Liver (tissue), 3 donors: Measurements from ENCODE around the gene CHPF2.

Source experiments
- ATF3 ChIP-seq: IDR thresholded peaks from 2 replicates; pipeline ENCODE4 v1.6.1; 2016; ENCODE audit warnings: antibody characterized with exemption
- CTCF ChIP-seq: fragments of 150-350 bp; IDR thresholded peaks from 2 replicates; pipeline ENCODE4 v1.5.1; 2017; ENCODE audit warnings: improper control_type of control experiment, low read depth, low read length; ENCODE audit not compliant: missing input control
- EGR1 ChIP-seq, 2 donors: IDR thresholded peaks; 2 replicates each; pipeline ENCODE4 v1.6.1; 2016 to 2018; ENCODE audit warnings: antibody characterized with exemption in 2 of 2, low read depth in 2 of 2
- FOXA1 ChIP-seq: IDR thresholded peaks from 2 replicates; pipeline ENCODE4 v1.6.1; 2016; ENCODE audit warnings: antibody characterized with exemption
- GABPA ChIP-seq, 2 donors: IDR thresholded peaks in 1 of 2; conservative IDR thresholded peaks in 1 of 2; 2 replicates each; pipeline ENCODE4 v1.6.1; 2016; ENCODE audit warnings: antibody characterized with exemption in 2 of 2, mild to moderate bottlenecking in 1 of 2, moderate library complexity in 1 of 2
- JUND ChIP-seq, 2 donors: IDR thresholded peaks; 2 replicates each; pipeline ENCODE4 v1.6.1; 2016; ENCODE audit warnings: antibody characterized with exemption in 2 of 2
- MAX ChIP-seq: IDR thresholded peaks from 2 replicates; pipeline ENCODE4 v1.6.1; 2016; ENCODE audit warnings: antibody characterized with exemption
- RAD21 ChIP-seq, 2 donors: IDR thresholded peaks; 2 replicates each; pipeline ENCODE4 v1.6.1; 2016; ENCODE audit warnings: antibody characterized with exemption in 2 of 2, mild to moderate bottlenecking in 2 of 2
- REST ChIP-seq: IDR thresholded peaks from 2 replicates; pipeline ENCODE4 v1.6.1; 2016; ENCODE audit warnings: antibody characterized with exemption, mild to moderate bottlenecking
- RXRA ChIP-seq, 2 donors: IDR thresholded peaks; 2 replicates each; pipeline ENCODE4 v1.6.1; 2017 to 2018; ENCODE audit warnings: antibody characterized with exemption in 2 of 2, mild to moderate bottlenecking in 1 of 2
- SP1 ChIP-seq: IDR thresholded peaks from 2 replicates; pipeline ENCODE4 v1.6.1; 2018; ENCODE audit warnings: antibody characterized with exemption, mild to moderate bottlenecking
- TAF1 ChIP-seq: conservative IDR thresholded peaks from 2 replicates; pipeline ENCODE4 v1.6.1; 2016; ENCODE audit warnings: antibody characterized with exemption, mild to moderate bottlenecking
- YY1 ChIP-seq: IDR thresholded peaks from 2 replicates; pipeline ENCODE4 v1.6.1; 2016; ENCODE audit warnings: antibody characterized with exemption, mild to moderate bottlenecking
- ZBTB33 ChIP-seq: IDR thresholded peaks from 2 replicates; pipeline ENCODE4 v1.6.1; 2016; ENCODE audit warnings: antibody characterized with exemption
- donor health status: healthy.
- donor health status: healthy.

- TF ChIP-seq CTCF (no peak), GABPA (IDR thresholded peaks at IDR 0.05 in 1 of 2, conservative IDR thresholded peaks at IDR 0.05 in 1 of 2) (no peak), TAF1 (no peak), EGR1 (IDR thresholded peaks at IDR 0.05; ENCODE audit: low read depth in 2 of 2) (no peak), RAD21 (IDR thresholded peaks at IDR 0.05) (no peak), ATF3 (no peak), MAX (no peak), REST (no peak), YY1 (no peak), JUND (IDR thresholded peaks at IDR 0.05) (no peak), SP1 (no peak), ZBTB33 (no peak), RXRA (IDR thresholded peaks at IDR 0.05) (no peak), FOXA1 (no peak)
Measured at GRCh38 chr7:151241755-151242096, 9.4 kb downstream of the CHPF2 start.
